HT-29 (cell line): ENCODE results near the gene POLD3. TPM values are rescaled to one million over a fixed set of nuclear protein-coding genes. Genes with fewer than 3 reads are reported as not detected.

Experiments
- DNase-seq: peaks from one replicate; pipeline ENCODE4 v3.0.0-alpha.2; 2015; ENCODE audit warnings: low spot score
- total RNA-seq: library from RNA; depleted of rRNA; stranded (reverse); fragments of >200 nt; shearing (Covaris generic); gene quantifications from 2 replicates; pipeline ENCODE4 v1.2.3, GENCODE V29; 2014

POLD3 gene
- total RNA-seq, 1 experiment from 2014 or later = 18.4 TPM

- DNase-seq = peak; percentile 68
Measured at GRCh38 chr11:74672956-74673692, 80.7 kb downstream of the POLD3 start.

- no peak for DNase-seq
Measured at GRCh38 chr11:74673693-74674360, 81.4 kb downstream of the POLD3 start.

- DNase-seq = no peak
Measured at GRCh38 chr11:74675761-74676160, 83.4 kb downstream of the POLD3 start.

- DNase-seq = no peak
Measured at GRCh38 chr11:74676596-74676995, 84.2 kb downstream of the POLD3 start.

GRCh38 chr11:74677131-74677530 lies 84.7 kb downstream of the POLD3 start:
- no peak for DNase-seq

- DNase-seq = no peak
Measured at GRCh38 chr11:74678041-74678440, 85.7 kb downstream of the POLD3 start.

- DNase-seq = no peak
Measured at GRCh38 chr11:74678591-74679512, 86.5 kb downstream of the POLD3 start.

- no peak for DNase-seq
Measured at GRCh38 chr11:74679513-74679865, 87.1 kb downstream of the POLD3 start.

- DNase-seq = no peak
Measured at GRCh38 chr11:74680035-74680671, 87.8 kb downstream of the POLD3 start.

GRCh38 chr11:74680703-74681531 lies 88.5 kb downstream of the POLD3 start:
- no peak for DNase-seq

- no peak for DNase-seq
Measured at GRCh38 chr11:74681686-74682651, 89.6 kb downstream of the POLD3 start.

- DNase-seq = no peak
Measured at GRCh38 chr11:74682731-74683278, 90.4 kb downstream of the POLD3 start.

- no peak for DNase-seq
Measured at GRCh38 chr11:74683279-74683871, 91.0 kb downstream of the POLD3 start.

- DNase-seq = no peak
Measured at GRCh38 chr11:74683941-74684481, 91.6 kb downstream of the POLD3 start.

- no peak for DNase-seq
Measured at GRCh38 chr11:74684661-74685060, 92.3 kb downstream of the POLD3 start.

- no peak for DNase-seq
Measured at GRCh38 chr11:74685338-74685737, 93.0 kb downstream of the POLD3 start.

- DNase-seq = no peak
Measured at GRCh38 chr11:74685905-74686304, 93.5 kb downstream of the POLD3 start.

GRCh38 chr11:74686792-74687191 lies 94.4 kb downstream of the POLD3 start:
- no peak for DNase-seq
